PC-9 (cell line): ENCODE data around the gene C4orf51. TPM values are rescaled to one million over a fixed set of nuclear protein-coding genes. Genes with fewer than 3 reads are reported as not detected.

ENCODE experiments used
- Bru-seq: library from RNA; stranded (reverse); fragments of 400-500 nt; gene quantifications from one replicate; lab custom pipeline; 2021; lab: Mats Ljungman, UMichigan
- BruChase-seq, 2 experiments: library from RNA; stranded (reverse); fragments of 400-500 nt; gene quantifications; one replicate each; lab custom pipeline; 2021; lab: Mats Ljungman, UMichigan
- BruUV-seq: library from RNA; stranded (reverse); fragments of 400-500 nt; replicated peaks from 2 replicates; lab custom pipeline; 2021; lab: Mats Ljungman, UMichigan
- CTCF ChIA-PET: fragments of 300-600 bp; sonication (Branson Sonifier 250); formaldehyde crosslinking; loops from one replicate; lab custom pipeline; 2022; ENCODE audit warnings: antibody characterized with exemption; lab: Charles Lee
- POLR2A ChIA-PET: fragments of 300-600 bp; sonication (Branson Sonifier 250); formaldehyde crosslinking; loops from one replicate; lab custom pipeline; 2022; ENCODE audit warnings: antibody characterized with exemption; ENCODE audit not compliant: unreplicated experiment; lab: Charles Lee
- DNase-seq, 2 experiments: peaks; one replicate each; pipeline versions ENCODE4 v3.0.0 to v3.0.0-alpha.2; 2015 to 2022; ENCODE audit warnings: mixed read lengths in 1 of 2
- H2AFZ ChIP-seq: fragments of 200-600 bp; sonication (generic); 2 replicates; pipeline ENCODE4 v1.8.1; 2017; ENCODE audit warnings: antibody characterized with exemption
- H3F3A ChIP-seq: fragments of 200-600 bp; sonication (generic); 2 replicates; pipeline ENCODE4 v1.8.1; 2017; ENCODE audit warnings: antibody characterized with exemption, mild to moderate bottlenecking, low read depth; ENCODE audit not compliant: insufficient read depth
- H3K27ac ChIP-seq: fragments of 200-600 bp; sonication (generic); 2 replicates; pipeline ENCODE4 v1.6.1; 2016; ENCODE audit warnings: mixed run types
- H3K27me3 ChIP-seq: fragments of 200-600 bp; sonication (generic); 2 replicates; pipeline ENCODE4 v1.6.1; 2016; ENCODE audit warnings: low read depth, mixed run types; ENCODE audit not compliant: insufficient read depth
- H3K36me3 ChIP-seq: fragments of 200-600 bp; sonication (generic); 2 replicates; pipeline ENCODE4 v1.6.1; 2016; ENCODE audit warnings: low read depth, mixed run types
- H3K4me1 ChIP-seq: fragments of 200-600 bp; sonication (generic); replicated peaks from 2 replicates; pipeline ENCODE4 v1.6.1; 2016; ENCODE audit warnings: mixed run types; ENCODE audit not compliant: insufficient read depth
- H3K4me2 ChIP-seq: fragments of 200-600 bp; sonication (generic); 2 replicates; pipeline ENCODE4 v1.6.1; 2017; ENCODE audit warnings: mixed run types
- H3K4me3 ChIP-seq: fragments of 200-600 bp; sonication (generic); 2 replicates; pipeline ENCODE4 v1.6.1; 2016; ENCODE audit warnings: mixed run types
- H3K79me2 ChIP-seq: fragments of 200-600 bp; sonication (generic); 2 replicates; pipeline ENCODE4 v1.6.1; 2017; ENCODE audit warnings: low read depth, mixed run types
- H3K9me2 ChIP-seq: fragments of 200-600 bp; sonication (generic); 2 replicates; pipeline ENCODE4 v1.8.1; 2017; ENCODE audit warnings: mild to moderate bottlenecking; ENCODE audit not compliant: insufficient read depth
- H3K9me3 ChIP-seq: fragments of 200-600 bp; sonication (generic); 2 replicates; pipeline ENCODE4 v1.8.1; 2016; ENCODE audit warnings: low read depth; ENCODE audit not compliant: insufficient read depth
- H4K20me1 ChIP-seq: fragments of 200-600 bp; sonication (generic); 2 replicates; pipeline ENCODE4 v1.8.1; 2017; ENCODE audit not compliant: insufficient read depth
- CTCF ChIP-seq: fragments of 200-600 bp; sonication (generic); conservative IDR thresholded peaks from 2 replicates; pipeline ENCODE4 v1.6.1; 2017; ENCODE audit warnings: mixed run types, antibody characterized with exemption, mild to moderate bottlenecking, moderate library complexity
- EZH2 ChIP-seq: fragments of 200-600 bp; sonication (generic); IDR thresholded peaks from 2 replicates; pipeline ENCODE4 v1.8.0; 2017; ENCODE audit warnings: antibody characterized with exemption, low read depth
- intact Hi-C: fragments of 100-400 bp; cut with micrococcal nuclease; formaldehyde crosslinking; loops from one replicate; pipeline ENCODE4 v1.10.0; 2022; ENCODE audit not compliant: unreplicated experiment
- long read RNA-seq: library from polyadenylated mRNA; stranded (forward); transcript quantifications from one replicate; pipeline ENCODE4 v2.0.0, GENCODE V29; 2022
- total RNA-seq: library from RNA; stranded (reverse); gene quantifications from 2 replicates; pipeline ENCODE4 v1.2.3, GENCODE V29; 2021

Gene C4orf51
- total RNA-seq (not detected in 2 replicates), Bru-seq, nascent RNA (percentile 12 among the genes with signal in this experiment), BruChase-seq, experiment 1, labeled RNA remaining after a 2-hour chase (percentile 11 among the genes with signal in this experiment), BruChase-seq, experiment 2, labeled RNA remaining after a 6-hour chase (percentile 5 among the genes with signal in this experiment)
- long read RNA-seq, partial matches to known transcripts: 0 of 1 reads
- long read RNA-seq, other reads (novel, unspliced or antisense): 1 of 1 reads

GRCh38 chr4:145679991-145680455 lies at the start of gene C4orf51:
TSS of gene C4orf51 (plus strand) at chr4:145680146. CDS start at chr4:145680204, 58 bp downstream.
- Histone ChIP-seq H3F3A (peaks cover 13% of the 10 kb centered on the region; the same call in 1 of the 2 replicates), H3K27ac (peak within 1 kb of the TSS; percentile 60), H3K36me3 (no peaks in the 10 kb centered on the region), H3K79me2 (no peaks in the 10 kb centered on the region), H3K4me2 (peak within 1 kb of the TSS; percentile 62), H3K27me3 (no peaks in the 10 kb centered on the region), H3K4me3 (no peak within 1 kb of the TSS), H3K4me1 (peaks cover 20% of the 10 kb centered on the region), H4K20me1 (no peaks in the 10 kb centered on the region), H2AFZ (peak within 1 kb of the TSS; percentile 43; the same call in 1 of the 2 replicates), H3K9me3 (no peaks in the 10 kb centered on the region), H3K9me2 (no peaks in the 10 kb centered on the region)
- no peak for TF ChIP-seq CTCF
- intact Hi-C loops: loop anchor here (1.0 to 5.0 kb wide), 4 partner anchors 55 to 257 kb away; partner anchors contain the start of genes MMAA and ZNF827
- ChIA-PET CTCF (no interaction called here), POLR2A (interaction anchor here (0.7 kb wide), 3 partner anchors 53 to 196 kb away, joined by 3 to 5 read pairs (median 3); partner anchors contain the start of gene MMAA)
- BruUV-seq: no TSS peak
- DNase-seq: peak; percentile 27 to 86

DNA sequence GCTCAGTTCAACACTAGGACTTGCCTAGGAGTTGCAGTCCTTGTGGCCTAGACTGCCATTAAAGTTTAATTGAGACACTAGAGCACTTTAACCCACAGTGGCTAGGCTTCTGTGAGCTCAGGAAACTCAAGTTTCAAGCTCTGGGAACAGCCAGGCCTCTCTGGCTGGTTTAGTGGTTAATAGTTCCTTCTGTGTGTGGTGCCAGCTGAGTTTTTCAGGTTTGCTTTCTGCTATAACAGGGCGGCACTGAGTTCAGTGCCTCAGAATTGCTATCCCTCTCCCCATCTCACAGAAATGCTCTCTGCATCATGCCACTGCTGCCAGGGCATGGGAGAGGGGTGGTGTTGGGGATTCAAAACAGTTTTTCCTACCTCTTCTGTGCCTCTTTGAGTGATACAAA lies 44.8 kb upstream of the C4orf51 start:
- CTCF ChIA-PET: no interaction called here
- no TSS peak for BruUV-seq
- H3K79me2 ChIP-seq: no peaks in the 10 kb centered on the region
- no peaks in the 10 kb centered on the region for H3F3A ChIP-seq
- no peaks in the 10 kb centered on the region for H3K9me2 ChIP-seq
- H3K36me3 ChIP-seq: no peaks in the 10 kb centered on the region
- intact Hi-C loops: no loop called here
- H4K20me1 ChIP-seq: no peaks in the 10 kb centered on the region
- POLR2A ChIA-PET: interaction anchor here (0.6 kb wide), 1 partner anchor 384 kb away, joined by 3 read pairs; no protein-coding TSS in a partner anchor
- no peak overlapping the region for H2AFZ ChIP-seq
- no peaks in the 10 kb centered on the region for H3K27me3 ChIP-seq
- no peak for DNase-seq
- TF ChIP-seq CTCF (no peak), EZH2 (no peak)
- no peak overlapping the region for H3K4me2 ChIP-seq
- no peak overlapping the region for H3K4me3 ChIP-seq
- no peaks in the 10 kb centered on the region for H3K4me1 ChIP-seq
- no peaks in the 10 kb centered on the region for H3K9me3 ChIP-seq
- H3K27ac ChIP-seq: no peak overlapping the region

GRCh38 chr4:145635630-145636029 lies 44.3 kb upstream of the C4orf51 start:
- Histone ChIP-seq H3F3A (no peaks in the 10 kb centered on the region), H3K36me3 (no peaks in the 10 kb centered on the region), H3K79me2 (no peaks in the 10 kb centered on the region), H3K9me2 (no peaks in the 10 kb centered on the region), H3K9me3 (no peaks in the 10 kb centered on the region), H3K27me3 (no peaks in the 10 kb centered on the region), H3K4me3 (no peak overlapping the region), H3K4me2 (no peak overlapping the region), H4K20me1 (no peaks in the 10 kb centered on the region), H3K4me1 (no peaks in the 10 kb centered on the region), H2AFZ (no peak overlapping the region), H3K27ac (no peak overlapping the region)
- ChIA-PET CTCF (no interaction called here), POLR2A (no interaction called here)
- TF ChIP-seq EZH2 (no peak), CTCF (no peak)
- BruUV-seq: no TSS peak
- no peak for DNase-seq
- intact Hi-C loops: no loop called here
